ENCODE measurements around the gene FGF12.

FGF12 gene

DNA sequence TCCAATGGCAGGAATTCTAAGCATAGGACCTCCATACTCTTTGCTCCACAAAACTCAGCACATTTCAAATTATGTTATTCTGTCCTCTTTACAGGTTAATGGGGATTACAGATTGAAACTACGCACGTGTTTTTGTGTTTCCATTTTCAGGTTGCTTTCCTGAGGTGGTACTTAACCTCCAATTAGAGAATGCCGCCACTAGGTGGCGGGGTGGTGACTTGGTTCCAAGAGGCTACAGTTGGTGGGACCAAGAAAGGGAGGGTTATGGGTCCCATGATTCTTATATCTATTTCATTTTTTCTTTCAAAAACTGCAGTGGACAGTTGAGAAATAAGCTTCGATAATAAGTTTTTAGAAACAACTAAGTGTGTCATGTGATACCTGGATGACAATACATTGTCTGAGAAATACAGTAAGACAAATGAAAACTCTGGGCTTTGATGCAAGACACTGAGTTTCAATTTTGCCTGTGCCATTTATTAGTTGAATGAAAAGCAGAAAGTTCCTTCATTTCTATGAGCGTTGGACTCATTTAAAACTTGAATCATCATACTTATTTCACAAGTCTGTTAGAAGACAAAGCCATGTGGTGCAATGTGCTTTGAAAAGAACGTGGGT lies 539.0 kb downstream of the FGF12 start:
- no peak for DNase-seq (ENCODE audit: low read depth in 2 of 2)

DNA sequence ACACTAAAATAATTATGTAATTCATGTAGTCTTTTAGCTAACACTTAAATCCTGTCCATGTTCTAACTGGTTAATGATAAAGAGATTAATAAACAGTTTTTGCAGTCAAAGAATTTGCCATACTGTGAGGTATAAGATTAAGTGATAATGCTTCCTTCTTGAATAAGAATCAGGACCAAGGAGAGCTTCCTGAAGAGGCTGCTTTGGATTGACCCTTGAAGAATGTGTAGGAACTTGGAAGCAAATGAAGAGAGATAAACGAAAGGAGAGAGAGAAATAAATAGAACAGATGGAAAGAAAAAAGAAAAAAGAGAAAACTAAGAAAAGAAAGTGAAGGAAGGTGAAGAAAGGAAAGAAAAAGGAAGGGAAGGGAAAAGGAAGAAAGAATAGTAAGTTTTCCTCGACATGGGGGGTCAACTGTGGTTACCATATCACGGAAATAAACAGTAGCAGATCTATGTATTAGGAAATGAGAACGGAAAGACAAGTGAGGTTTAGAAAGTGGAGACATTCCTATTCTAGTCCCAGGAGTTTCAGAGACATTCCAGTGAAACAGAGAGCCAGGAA lies 539.8 kb downstream of the FGF12 start:
- no peak for DNase-seq (ENCODE audit: low read depth in 2 of 2)

DNA sequence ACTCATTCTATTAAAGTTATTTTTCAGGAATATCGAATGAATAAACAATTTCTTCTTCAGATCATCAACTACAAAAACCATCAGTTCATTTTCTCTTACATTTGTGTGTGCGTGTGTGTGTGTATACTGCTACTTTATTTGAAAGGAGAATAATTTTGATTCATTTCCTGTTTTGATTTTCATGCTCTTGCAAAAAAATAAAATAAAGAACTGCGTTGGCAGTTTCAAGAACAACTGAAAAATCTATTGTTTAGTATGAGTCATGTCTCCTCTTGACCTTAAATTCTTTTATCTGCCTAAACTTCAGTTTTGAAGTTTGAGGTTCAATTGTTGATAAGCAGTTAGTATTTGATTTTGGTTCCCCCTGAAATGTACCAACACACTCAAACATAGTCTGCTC lies 540.8 kb downstream of the FGF12 start:
- no peak for DNase-seq (ENCODE audit: low read depth in 2 of 2)

DNA sequence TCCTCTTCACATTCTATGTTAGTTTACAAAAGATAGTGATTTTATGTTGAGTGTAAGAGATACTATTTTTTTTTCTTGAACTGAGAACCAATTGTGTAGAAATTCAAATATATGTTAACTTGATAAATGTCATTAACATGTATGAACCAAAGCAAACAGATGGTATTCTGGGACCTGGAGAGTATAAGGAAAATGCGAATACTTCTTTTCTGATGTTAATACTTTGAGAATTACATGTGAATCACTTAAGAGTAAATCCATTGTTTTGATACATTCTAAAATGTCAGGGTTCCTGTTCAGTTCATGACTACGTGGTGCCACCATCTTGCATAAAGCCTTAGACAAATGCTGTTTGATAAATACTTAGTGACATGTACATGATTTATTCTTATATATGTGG lies 541.3 kb downstream of the FGF12 start:
- DNase-seq (ENCODE audit: low read depth in 2 of 2): no peak

DNA sequence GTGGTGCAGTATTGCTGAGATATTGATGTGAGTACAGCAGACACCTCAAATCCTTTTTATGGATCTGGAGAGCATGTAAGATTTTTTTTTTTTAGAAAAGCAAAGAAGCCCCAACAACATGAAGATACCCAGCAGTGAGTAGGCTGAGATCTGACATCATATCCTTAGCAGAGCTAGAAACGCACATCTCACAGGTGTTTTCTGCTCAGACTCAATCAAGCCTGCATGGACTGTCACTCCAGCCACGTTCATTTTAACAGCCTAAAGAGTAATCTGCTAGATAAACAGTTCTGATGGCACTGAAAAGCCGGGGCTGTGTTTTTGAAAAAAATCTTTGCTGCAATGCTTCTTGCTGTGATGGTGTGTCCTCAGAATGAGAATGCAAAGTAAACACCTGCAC lies 544.2 kb downstream of the FGF12 start:
- no peak for DNase-seq (ENCODE audit: low read depth in 2 of 2)

DNA sequence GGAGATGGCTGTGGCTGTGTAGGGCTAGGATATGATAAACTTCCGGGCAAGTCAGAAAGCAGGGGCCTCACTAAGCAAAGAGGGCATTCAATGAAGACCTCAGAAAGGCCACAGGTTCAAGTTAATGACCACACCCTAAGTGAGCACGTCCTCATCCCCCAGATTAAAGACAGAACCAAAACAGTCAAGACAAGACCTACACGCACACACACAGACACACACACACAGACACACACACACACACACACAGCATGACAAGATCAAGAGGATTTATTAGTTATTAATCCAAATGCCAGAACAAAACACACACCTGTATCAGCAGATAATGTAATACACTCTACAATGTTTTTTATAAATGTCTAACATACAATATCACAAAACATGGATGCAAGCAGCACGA lies 546.2 kb downstream of the FGF12 start:
- no peak for DNase-seq (ENCODE audit: low read depth in 2 of 2)

DNA sequence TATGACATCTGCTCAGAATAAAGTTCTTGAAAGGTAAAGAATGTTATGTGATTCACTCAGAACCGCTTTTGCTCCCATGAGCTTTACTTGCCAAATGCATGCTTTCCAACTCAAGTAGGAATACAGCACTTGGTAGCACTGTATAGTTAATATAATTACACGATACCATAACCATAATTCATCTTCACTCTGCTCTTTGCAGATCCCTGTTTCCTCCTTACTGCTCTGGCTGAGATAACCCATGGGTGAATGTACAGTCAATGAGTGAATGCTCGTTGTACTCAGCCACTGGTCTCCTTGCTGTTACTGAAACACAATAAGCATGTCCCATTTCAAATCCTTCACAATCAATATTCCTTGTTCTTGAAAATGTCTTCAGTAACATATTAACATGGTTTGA lies 550.0 kb downstream of the FGF12 start:
- no peak for DNase-seq (ENCODE audit: low read depth in 2 of 2)

DNA sequence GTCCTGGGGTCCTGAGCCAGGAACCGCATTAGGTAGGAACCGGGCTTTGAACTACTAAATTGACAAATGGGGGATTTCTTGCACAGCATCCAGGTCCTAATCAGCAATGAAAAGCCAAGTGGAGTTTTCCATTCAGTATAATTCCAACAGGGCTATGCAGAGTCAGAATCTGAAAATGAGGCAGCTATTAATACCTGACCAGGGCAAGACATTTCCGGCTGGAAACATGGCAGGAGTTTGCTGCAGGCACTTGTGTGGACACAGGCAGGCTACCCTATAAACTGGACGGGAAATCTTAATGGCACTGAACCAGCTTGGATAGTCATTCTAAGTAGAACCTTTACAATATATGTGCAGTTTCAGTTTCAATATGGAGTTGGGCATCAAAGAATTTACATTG lies 553.1 kb downstream of the FGF12 start:
- DNase-seq (ENCODE audit: low read depth in 2 of 2): no peak

DNA sequence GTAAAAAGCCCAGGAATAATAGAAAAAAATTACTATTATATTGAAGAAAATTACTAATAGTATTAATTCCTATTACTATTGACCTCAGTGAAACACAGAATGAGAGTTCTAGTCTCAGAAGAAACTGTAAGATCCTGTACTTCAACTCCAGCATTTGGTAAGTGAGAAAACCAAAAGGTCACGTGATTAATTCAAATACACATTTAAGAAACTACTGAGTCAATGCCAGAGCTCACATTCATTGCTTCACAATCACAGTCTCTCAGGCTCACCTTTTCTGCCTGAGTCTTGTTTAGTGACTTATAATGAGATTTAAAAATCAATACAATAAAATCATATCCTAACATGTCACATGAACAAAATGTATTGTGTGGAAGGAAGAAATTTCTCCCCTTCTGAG lies 556.1 kb downstream of the FGF12 start:
- no peak for DNase-seq (ENCODE audit: low read depth in 2 of 2)

DNA sequence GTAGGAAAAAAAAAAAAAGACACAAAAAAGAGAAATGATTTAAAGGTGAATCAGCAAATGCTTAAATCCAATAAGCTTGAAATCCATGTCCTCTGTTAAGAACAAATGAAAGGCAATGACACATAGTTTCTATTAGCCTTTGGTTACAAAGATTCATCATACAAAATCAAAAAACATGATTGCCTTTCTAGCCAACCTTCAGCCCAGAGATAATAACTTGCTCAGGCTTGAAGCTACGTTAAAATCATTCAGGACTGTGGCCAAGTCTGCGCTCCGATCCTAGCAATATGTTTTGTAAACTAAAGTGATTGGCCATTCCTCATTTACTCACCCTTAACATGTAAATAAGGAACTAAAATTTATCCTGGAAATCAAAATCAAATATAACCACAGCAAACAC lies 556.7 kb downstream of the FGF12 start:
- DNase-seq (ENCODE audit: low read depth in 2 of 2): no peak

DNA sequence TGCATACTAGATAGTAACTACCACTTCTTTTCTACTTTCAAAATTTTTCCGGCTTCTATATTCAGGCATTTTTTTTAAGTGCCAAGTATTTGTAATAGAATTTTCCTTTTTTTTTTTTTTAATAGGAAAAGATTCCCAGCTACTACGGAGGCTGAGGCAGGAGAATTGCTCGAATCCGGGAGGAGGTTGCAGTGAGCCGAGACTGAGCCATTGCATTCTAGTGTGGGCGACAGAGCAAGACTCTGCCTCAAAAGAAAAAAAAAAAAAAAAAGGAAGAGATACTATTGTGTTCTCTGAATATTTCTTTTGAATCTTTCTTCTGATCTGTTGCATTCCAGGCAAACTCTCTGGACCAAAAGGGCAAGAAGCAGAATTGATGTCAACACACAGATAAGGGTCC lies 557.3 kb downstream of the FGF12 start:
- DNase-seq (ENCODE audit: low read depth in 2 of 2): no peak

DNA sequence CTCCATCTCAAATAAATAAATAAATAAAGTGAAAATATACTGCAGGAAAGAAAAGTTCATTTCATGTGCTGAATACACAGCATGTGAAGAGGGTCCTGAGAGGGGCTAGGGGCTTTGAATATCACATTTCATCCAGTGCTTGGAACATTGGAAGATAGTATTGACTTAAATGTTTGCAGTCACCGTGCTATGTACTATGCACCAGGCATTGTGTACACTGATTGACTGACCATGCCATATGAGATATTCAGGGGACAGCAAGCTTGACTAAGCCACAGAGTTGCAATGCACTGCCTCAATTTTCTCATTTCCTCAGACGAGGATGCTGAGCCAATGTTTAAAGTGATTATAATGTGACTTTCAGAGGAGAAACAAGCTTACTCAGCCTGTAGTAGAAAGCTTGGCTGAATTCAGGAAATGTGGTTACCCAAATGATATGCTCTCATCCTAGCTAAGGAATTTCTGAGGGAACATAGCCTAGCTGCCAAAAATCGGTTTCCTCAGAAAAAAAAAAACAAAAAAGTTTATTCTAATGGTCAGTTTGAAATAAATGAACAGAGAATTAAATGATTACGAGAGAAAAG lies 557.9 kb downstream of the FGF12 start:
- peak; percentile 6 to 9 for DNase-seq (ENCODE audit: low read depth in 2 of 2)

DNA sequence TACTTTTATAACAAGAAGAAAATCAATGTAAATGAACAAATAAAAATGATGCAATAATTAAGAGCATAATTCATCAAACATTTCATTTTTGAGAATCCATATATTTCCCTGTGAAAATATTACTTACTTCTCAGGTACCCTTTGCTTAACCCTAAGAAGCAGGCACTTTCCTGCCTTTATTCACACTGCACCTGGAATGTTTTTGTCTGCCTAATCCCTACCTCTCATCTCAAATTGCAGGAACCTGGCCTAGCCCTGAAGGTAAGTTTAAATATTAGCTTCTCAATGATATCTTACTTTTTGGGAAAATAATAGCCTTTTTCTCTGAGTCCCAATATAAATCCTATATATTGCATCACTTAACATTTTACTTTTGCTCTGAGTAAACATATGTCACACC lies 559.1 kb downstream of the FGF12 start:
- DNase-seq (ENCODE audit: low read depth in 2 of 2): no peak

DNA sequence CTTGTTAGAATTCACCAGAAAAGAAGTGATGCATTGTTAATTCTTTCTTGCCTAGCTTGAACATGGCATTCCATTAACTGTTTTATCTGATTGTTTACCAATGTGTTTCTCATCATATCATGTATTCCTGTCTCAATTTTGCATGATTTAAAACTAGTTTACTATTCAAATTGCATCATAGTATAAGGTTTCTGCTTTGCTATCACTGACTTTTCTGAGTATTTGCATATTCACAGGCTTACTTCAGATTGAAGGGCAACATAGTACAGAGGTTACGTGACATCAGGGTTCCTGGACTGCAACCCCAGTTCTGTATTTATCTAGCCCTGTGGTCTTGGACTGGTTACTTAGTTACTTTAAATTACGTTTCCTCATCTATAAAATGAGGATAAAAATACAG lies 561.8 kb downstream of the FGF12 start:
- DNase-seq (ENCODE audit: low read depth in 2 of 2): no peak

DNA sequence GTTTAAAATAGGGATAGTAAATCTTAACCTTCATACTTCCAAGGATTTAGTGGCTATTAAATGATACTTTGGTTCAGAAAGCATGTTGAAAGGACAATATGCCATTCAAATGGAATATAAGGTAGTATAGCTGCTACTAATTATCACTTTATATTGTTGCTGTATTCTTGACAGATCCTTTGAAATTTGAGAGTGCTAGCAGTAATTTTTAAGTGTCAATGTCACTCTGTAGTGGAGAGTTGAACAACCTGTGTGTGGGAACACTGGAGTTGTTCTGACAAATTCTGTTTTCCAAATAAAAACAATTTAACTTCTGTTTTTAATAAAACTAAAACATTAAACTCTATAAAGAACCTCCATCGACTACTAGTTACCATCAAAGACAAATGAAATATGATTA lies 565.7 kb downstream of the FGF12 start:
- DNase-seq (ENCODE audit: low read depth in 2 of 2): no peak

DNA sequence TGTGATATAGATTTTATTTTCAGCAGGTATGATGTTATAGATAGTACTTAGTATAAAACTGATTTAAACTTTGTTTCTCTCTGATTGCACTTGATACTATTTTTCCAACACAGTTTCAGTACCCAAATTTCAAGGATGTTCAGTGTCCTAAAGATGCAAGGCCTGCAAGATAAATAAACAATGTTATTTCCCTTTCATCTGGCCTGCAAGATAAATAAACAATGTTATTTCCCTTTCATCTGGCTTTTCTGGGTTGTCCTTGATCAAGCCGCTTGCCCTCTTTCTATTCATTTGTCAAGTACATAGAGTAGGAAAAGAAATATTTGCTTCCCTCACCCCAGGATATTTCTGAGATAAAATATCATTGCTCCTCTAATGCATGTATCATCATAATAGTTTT lies 571.0 kb downstream of the FGF12 start:
- DNase-seq (ENCODE audit: low read depth in 2 of 2): no peak

DNA sequence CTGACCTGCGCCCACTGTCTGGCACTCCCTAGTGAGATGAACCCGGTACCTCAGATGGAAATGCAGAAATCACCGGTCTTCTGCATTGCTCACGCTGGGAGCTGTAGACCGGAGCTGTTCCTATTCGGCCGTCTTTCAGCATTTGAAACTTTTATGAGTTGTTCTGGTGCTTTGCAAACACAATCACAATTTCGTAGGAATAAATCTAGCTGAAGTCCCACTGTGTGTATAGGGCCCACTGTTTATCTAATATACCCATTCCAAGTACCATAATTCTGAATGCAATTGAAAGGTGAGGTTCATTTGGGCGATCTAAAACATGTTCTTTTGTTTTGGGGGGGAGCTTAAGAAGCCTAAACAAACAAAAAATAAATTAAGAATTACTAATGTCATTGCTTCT lies 572.1 kb downstream of the FGF12 start:
- no peak for DNase-seq (ENCODE audit: low read depth in 2 of 2)

DNA sequence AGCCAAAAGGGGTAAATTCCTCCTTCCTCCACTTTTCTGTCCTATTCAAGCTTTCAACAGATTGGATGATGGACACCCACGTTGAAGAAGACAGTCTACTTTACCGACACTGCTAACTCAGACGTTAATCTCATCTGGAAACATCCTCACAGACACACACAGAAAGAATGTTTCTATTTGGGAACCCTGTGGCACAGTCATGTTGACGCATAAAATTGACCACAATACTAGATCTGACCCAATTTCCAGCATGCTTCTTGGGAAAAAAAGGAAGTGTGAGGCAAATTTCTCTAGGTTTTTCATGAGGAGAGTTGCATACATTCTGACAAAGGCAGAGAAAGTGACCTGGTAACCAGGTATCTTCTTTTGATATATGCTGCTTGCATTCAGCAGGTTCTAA lies 594.1 kb downstream of the FGF12 start:
- DNase-seq (ENCODE audit: low read depth in 2 of 2): no peak

DNA sequence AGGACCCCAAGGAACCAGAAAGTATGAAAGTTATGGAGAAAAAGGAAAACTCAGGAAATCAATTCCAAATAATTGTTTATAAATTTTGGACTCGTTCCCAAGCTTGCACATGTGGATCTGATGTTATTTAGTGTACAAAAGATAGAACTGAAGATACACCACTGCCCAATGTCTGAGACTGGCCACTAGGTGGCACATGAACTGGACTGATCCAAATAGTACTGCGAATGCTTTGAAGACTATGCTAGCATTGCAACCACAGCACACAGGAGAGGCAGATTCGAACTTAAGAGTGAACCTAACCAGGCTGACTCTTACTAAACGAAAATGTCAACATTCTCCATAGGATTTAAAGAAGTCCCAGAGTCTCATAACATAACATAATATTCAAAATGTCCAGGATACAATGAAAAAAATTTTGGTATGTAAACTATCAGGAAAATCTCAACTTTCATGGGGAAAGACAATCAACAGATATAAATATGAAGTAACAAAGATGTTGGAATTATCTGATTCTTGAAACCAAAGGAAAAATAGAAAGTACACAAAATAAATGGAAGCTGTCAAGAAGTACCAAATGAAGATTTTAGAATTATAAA lies 596.7 kb downstream of the FGF12 start:
- DNase-seq (ENCODE audit: low read depth in 2 of 2): peak; percentile 5 to 12

DNA sequence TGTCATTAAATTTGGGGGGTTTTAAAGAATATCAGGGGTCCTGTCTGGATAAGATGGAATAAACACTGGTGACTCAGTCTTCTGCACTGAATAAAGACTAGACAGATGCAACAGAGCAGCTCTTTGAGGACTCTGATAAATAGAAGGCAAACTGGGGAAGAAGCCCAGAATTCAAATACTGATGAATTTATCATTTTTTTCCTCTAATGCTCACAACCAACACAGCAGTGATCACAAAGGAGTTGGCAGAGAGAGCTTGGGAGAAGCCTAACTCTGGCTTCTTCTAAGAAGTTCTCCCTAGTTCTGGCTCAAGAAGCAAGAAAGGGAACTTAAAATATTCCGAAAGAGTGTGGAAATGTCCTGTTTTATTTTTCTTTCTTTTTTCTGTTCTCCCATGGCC lies 597.8 kb downstream of the FGF12 start:
- no peak for DNase-seq (ENCODE audit: low read depth in 2 of 2)

DNA sequence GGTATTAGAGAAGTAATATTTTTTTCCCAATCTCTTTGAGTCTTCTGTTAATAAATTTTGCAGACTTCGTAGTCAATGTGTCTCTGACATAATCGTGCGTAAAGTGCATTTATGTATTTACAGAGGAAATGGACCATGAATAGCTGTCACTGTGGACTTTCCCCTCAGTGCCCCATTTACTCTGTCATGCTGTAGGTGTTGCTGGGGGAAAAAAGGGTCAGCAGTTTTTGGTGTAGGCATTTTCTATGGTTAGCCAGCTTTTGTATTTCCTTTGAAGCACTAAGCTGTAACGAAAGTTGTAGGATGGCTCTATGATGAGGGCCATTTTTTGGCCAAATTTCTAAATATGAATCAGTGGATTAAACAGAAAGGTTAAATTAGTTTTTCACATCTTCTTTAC lies 598.4 kb downstream of the FGF12 start:
- DNase-seq (ENCODE audit: low read depth in 2 of 2): no peak

DNA sequence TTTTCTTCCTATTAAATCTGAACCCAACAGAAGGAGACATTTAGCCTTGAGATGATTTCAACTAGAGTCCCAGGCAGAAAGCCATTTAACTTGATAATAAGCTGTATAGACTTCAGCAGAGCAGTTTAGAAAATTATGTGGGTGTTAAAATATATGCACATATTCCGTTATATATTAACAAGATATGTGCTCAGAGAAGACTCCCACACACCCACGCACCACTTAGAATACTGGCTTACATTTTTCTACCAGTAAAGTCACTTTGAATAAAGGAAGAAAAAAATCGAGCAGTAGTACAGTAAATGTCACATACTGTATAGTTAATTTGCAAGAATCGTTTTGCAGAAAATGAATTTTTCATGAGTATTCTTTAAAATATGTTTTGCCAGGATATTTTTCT lies 599.3 kb downstream of the FGF12 start:
- no peak for DNase-seq (ENCODE audit: low read depth in 2 of 2)

DNA sequence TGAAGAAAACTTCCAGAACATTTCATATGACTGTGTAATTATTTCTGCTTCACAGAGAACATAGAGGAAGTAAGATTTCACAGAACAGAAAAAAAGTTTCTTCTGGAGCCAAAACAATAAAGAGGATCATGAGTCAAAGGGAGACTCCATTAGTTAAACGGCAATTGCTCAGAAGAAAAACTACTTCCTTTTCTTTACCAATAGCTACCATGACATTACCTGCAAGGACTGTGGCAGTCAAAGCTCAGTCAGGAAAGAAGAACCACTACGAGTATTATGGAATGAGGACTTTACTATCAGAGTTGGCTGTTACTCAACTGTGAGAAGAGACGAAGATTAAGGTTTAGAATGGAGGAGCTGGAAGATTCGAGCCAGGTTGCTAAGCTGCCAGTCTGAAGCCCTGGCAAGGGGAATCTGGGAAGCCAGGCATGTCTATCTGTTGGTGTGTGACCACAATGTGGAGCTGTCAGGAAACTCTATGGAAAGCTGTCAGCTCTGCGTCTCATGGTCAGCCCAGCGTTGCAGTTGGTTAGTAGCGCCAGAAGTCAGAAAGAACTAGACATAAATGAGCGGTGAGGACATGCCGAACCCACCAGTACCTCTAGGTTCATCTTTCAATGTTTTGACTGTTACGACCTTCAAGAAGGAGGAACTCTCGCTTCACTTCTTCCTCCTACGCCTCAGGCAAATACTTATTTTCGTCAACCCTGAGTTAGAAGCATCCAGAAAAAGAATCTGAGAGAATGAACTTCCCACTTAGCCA lies 604.3 kb downstream of the FGF12 start:
- DNase-seq (ENCODE audit: low read depth in 2 of 2): no peak
